ENCODE measurements around the gene PNMA8B.

PNMA8B gene

DNA sequence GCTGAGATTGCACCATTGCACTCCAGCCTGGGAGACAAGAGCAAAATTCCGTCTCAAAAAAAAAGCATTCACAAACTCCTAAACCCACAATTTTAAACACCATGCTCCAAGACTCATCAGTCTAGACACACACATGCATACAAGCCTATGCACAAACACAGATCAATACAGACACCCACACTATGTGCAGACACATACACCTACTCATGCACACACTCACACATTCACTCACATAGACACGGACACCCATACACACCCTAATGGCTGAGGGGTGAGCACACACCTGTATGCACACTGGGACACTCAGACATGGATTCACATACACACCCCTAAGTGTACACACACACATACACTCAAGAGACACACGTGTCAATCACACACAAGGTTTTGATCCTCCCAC lies 9.3 kb downstream of the PNMA8B start:
- DNase-seq = no peak

DNA sequence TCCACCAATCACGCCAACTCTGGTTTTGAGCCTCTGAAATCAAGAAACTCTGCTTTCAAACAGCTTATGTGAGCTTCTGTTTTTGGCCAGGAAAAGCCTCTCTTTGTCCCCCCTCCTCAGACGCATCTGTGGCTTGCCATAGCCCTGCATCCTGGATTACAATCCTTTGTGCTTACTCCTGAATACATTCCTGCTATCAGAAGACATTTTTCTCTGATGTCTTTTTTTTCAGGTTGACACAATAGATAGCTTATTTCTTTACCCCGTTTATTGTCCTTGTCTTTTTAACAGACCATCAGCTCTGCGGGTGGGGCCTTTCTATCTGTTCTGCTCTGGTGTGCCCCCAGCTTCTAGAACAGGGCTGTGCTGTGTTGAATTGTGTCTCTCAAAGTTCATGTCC lies 11.0 kb downstream of the PNMA8B start:
- no peak for DNase-seq

DNA sequence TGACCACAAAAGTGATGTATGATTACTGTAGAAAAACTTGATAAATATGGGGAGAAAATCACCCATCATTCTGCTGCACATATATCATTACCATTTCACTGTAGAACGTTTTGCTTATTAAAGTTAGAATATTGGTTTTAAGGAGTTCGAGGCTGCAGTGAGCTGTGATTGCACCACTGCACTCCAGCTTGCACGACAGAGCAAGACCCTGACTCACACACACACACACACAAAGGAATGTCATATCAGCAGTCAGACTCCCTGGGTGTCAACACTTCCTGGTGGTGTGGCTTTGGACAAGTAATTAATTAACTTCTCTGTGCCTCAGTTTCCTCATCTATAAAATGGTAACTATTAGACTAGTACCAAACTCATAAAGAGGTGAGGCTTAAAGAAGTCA lies 13.0 kb downstream of the PNMA8B start:
- DNase-seq = no peak

DNA sequence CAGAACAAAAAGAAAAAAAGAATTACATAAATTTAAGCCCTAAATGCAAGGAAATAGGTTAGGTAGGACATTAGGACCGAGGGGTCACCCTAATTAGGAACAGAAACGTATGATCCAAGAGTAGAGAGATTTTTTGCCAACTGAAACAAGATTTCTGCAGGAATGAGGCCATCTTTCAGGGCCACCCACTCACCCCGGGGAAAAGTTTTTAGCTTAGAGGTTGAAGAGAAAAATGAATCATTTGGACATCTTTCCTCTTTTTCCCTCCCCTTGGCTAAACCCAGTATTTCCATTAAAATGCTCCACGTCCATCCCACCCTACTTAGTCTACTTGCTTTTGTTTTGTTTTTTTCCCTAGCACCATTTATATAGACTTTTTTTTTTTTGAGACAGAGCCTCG lies 13.7 kb downstream of the PNMA8B start:
- DNase-seq = no peak

DNA sequence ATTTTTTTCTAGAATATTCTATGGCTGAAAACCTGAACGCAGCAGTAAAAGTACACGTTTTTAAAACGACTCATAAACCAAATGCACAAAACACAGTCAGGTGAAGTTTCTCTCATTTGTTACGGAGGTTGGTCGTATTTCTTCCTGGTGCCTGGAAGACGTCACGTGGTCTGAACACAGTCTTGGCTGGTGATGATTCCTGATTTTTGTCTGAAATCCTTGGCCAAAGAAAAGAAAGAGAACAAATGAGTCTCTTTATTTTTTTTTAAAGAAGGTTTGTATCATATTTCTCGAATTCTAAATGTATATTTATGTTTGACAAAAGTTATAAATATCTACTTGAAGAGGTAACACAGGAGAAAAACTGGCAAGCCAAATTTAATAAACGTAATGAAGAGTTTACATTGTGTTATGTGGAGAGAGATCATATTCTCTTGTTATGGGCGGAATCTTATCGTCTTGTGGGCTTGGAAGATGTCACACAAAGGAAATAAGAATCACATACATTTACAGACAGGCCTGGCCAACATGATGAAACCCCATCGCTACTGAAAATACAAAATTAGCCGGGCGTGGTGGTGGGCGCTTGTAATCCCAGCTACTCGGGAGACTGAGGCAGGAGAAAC lies 14.3 kb downstream of the PNMA8B start:
- no peak for DNase-seq

DNA sequence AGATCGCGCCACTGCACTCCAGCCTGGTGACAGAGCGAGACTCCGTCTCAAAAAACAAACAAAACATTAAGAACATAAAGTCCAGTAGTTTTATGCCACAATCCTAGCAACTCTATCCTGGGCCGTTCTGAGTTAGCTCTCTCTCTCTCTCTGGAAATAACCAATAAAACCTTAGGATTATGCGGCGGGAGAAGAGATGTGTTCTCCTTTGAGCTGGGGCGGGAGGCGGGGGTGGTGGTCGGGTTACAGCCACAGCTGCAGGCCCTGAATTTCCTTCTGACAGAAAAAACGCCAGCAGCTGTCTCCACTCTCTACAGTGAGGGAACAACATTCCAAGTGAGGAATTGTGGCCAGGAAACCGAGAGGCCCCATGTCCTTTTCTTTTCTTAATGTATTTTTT lies 15.3 kb downstream of the PNMA8B start:
- DNase-seq = no peak

DNA sequence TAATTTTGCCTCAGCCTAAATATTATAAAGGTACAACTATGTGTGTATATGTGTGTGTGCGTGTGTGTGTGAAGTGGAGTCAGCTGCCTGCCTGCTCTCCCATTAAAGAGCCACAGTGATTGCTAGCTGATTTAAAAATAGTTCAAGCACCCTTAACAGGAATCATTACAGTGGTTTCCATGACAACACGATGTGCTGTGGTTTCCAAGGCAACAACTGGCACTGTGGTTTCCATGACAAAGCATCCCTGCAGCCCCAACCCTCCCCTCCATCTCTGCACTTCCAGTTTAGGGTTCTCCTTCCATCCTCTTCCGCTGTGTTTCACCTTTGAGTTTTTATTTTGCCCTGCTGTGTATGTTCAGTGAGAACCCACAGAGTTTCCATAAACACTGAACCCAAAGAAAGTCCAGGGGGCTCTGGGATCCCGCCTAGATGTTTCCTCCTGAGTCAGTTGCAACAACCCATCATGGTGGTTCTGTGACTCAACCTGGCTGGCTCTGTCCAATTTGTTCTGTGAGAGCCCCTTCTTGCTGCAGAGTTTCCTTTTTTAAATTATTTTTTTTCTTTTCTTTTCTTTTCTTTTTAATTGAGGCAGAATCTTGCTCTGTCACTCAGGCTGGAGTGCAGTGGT lies 17.2 kb downstream of the PNMA8B start:
- no peak for DNase-seq

DNA sequence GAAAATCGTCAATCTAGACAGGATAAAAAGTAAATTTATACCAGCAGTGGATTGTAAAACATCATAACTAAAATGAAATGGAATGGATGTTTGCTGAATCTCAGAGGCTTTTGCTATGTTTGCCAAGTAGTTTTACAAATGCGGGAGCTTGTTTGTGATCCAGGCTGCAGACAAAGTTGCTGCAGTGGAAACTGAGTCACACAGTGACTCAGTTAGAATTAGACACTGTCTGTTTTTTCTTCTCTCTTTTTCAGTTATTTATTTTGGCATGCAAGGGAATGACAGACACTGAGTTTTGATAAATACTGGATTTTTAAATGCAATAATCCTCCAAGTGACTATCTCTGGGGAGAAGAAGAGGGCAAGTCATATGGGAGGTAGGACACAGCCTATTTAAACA lies 19.7 kb downstream of the PNMA8B start:
- DNase-seq = no peak

DNA sequence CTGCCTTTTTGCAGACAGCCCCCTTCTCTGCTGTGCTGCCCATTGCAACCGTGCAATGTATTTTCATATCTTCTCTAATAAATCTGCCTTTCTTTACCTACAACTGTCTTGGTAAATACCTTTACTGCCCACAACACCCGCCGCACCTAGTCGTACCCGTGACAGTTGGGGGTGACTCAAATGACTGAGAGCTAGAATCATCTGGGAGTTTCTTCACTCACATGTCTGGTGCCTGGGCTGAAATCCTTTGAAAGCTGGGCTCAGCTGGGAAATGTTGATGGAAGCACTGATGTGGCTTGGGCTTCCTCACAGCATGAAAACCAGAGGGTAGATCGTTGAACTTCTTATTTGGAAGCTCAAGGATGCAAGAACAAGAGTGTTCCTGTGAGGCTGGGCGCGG lies 21.5 kb downstream of the PNMA8B start:
- DNase-seq = no peak

DNA sequence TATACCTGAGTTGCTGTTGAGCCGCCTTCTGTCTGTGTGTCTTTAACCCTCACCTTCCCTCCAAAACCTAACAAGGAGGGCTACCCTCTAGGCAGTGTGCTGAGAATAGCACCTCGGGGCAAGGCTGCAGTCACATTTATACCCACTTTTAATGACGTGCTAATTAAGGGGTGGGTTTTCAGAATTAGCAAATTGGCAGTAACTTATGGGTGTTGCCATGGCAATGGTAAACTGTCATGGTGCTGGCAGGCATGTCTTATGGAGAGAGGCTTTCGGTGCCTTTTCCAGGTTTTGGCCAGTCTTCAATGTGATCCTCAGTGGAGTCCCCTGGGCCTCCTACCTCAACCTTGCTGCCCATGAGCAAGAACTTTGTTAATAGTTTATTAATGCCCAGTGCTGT lies 23.1 kb downstream of the PNMA8B start:
- no peak for DNase-seq

DNA sequence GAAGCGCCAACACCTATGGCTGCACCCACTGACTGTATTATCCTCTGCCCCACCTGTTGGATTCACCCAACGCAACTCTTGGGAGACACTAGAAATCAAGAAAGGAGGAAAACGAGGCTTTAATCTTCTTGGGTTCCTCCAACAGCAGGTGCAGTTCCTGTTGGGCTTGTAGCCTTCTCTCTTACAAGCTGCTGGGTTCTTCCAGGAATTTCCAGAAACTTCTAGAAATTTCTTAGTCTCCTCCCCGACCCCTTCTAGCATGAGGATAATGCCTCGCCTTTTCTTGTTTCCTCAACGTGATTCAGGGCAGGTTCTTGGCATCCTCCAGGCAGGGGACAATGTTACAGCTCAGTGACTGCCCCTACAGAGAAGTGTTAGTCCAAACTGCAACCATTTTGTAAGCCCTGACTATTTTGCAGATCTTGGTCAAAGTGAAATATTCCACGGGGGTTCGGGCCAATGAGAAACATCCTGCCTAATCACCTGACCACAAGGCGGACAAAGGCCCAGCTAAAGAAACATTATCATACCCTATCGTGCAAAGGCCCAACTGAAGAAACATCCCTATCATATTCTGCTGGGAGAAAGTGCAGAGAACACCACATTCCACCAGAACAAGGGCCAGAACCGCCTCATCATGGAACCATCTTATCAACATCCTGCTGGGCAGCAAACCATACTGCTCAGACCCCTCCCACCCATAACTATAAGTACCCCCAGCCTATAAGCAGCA lies 23.7 kb downstream of the PNMA8B start:
- DNase-seq = no peak

DNA sequence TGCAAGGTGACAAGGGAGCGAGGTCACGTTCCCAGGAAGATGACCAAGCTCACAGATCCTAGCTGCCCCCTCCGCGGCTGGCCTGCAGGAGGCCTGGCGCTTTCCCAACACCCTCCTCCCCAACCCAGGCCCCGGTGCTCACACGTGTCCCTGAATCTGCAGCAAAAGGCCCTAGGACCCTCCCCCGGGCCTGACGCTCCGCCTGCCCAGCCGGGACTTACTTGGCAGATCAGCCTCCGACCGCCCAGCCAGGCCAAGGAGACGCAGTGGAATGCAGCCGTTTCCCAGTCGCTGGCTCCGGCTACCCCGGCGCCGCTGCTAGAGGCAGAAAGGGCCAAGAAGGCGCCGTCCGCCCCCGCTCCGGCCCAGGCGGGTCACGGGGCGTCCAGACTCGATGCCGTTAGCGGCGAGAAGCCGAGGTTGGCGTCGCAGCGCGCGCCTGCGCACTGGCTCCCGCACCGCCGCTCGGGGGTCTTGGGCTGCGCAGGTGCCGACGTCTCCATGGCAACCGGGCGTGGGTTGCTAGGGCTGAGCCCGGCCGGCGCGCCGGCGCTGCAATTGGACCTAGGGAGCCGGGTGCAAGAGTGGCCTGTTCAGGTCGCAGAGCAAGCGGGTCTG lies 24.4 kb downstream of the PNMA8B start, which contains the start of gene PNMA8A:
Gene PNMA8A (minus strand): TSS at position 448 of the 618 bp plus-strand sequence. CDS start 528 bp downstream, outside the sequence.
- DNase-seq = no peak

DNA sequence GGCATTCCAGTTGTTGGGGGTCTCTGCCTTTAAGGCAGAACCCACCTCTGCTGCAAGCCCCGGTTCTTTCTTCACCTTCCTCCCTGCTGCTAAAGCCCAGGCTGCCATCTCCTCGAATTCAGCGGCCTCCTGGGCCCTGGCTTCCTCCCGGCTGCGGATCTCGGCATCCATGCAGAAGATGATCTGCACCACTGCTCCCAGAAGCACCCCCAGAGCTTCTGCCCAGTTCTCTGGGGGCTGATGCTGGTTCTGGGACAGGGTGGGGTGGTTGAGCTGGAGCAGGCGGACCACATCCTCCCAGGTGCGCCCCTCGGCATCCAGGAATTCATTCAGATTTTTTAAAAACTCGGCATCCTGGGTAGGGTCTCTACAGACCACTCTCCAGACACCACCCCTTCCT lies 25.3 kb downstream of the PNMA8B start:
- DNase-seq = no peak

DNA sequence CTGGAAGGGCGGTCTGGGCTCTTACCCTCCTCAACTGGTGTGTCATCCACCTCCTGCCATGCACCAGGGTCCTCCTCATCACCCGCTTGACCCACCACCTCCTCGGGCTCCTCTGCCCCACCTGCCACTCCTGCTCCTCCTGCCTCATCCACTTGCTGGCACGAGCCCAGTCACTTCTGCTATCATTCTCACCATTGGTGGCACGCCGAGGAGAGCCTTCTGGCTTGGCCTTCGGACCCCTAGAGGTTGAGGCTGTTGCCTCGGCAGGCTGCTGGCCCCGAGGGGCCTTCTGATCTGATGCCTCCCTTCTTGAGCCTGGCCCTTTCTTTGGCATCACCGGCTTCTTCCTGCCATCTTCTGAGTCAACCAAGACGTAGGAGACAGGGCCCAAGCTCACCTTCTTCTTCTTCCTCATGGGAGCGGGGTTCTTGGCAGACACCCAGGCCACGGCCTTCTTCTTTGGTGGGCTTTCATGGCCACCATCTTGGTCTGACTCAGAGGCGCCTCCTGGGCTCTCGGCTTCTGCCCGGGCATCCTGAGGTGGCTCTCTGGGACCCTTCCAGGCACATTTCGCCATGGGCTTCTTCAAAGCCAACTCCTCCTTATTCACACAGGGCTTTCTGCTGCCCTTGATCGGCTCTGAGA lies 26.0 kb downstream of the PNMA8B start:
- DNase-seq = no peak

DNA sequence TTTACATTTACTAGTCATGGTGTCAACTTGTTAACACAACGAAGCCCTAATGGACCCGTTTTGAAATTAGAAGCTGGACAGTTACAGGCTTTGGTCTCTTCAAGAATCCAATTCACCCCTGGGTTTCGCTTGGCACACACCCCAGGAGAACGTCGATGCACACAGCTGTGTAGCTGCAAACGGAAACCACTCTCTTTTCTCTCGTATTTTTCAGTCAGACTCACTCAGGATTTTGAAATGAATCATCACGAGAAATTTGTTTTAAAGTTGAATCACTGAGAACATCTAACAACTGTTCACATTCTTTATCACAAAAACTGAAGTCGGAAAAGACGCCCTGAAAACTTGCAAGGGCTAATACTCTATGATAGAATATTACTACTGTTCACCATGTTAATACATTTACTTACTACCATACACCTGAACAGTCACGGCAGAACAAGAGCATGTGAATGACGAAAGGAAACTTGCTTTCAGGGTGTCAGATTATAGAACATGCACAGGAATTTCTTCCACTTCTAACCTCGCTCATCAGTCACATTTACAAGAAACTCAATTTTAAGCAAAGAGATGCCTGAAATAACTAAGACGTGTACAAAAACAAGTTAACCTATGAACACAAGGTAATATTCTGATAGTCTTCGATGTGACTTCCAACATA lies 29.0 kb downstream of the PNMA8B start:
- no peak for DNase-seq

DNA sequence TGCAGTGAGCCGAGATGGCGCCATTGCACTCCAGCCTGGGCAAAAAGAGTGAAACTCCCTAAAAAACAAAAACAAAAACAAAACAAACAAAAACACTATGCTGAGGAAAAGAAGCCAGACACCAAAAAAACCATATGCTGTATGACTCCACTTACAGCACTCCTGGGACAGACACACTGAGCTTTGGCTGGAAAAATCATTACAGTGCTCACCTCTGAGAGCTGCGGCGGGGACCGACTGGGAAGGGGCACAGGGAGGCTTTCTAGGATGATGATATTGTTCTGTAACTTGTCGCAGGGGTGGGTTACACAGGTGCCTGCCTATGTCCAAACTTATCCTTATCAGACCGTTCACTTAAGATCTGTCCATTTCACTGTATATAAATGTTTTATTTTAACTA lies 32.2 kb downstream of the PNMA8B start:
- no peak for DNase-seq

DNA sequence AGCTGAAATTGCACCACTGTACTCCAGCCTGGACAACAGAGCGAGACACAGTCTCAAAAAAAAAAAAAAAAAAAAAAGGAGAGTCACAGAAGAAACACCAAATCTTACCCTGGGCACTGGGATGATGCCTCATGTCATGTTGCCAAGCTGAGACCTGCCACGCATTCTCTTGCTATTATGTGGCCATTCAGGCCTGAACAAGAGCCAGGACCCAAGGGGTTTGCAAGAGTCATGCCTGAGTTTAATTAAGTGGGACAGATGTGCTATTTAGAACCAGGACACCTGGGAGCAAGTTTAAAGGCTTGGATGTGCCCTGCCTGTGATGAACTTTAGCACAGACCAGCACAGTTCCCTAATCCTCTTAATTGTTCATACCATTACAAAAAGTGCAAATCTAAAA lies 34.1 kb downstream of the PNMA8B start:
- DNase-seq = no peak

DNA sequence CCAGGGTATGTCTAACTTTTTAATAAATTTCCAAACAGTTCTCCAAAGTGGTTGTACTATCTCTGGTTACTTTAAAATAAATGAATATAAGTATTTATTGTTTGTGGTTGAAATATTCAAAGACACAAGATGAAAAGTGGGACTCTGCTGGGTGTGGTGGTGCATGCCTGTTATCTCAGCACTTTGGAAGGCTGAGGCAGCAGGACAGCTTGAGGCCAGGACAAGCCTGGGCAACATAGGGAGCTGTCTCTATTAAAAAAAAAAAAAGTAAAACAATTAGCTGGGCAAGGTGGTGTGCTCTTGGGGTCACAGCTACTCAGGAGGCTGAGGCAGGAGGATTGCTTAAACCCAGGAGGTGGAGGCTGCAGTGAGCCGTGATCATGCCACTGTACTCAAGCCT lies 34.7 kb downstream of the PNMA8B start:
- no peak for DNase-seq

DNA sequence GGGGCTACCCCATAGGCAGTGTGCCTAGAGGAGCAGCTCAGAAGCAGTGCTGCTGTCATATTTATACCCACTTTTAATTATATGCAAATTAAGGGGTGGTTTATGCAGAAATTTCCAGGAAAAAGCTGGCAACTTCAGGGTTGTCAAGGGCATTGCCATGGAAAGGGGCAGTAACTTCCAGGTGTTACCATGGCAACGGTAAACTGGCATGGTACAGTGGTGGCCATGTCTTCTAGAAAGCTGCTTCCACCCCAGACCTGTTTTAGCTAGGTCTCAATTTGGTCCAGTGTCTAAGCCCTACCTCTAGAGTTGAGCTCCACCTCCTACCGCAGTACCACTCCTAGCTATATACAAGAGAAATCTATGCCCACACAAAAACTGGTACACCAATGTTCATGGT lies 35.6 kb downstream of the PNMA8B start:
- DNase-seq = no peak

DNA sequence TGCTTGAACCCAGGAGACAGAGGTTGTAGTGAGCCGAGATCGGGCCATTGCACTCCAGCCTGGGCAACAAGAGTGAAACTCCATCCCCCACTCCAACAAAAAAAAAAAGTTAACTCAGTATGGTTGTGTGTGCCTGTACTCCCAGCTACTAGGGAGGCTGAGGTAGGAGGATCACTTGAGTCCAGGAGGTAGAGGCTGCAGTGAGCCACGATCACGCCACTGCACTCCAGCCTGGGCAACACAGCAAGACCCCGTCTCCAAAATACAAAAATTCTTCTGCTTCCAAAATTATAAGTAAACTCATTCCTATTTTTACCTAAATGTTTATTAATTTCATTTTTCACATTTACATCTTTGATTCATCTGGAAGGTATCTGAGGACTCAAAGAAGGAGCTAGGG lies 38.7 kb downstream of the PNMA8B start:
- DNase-seq = no peak

DNA sequence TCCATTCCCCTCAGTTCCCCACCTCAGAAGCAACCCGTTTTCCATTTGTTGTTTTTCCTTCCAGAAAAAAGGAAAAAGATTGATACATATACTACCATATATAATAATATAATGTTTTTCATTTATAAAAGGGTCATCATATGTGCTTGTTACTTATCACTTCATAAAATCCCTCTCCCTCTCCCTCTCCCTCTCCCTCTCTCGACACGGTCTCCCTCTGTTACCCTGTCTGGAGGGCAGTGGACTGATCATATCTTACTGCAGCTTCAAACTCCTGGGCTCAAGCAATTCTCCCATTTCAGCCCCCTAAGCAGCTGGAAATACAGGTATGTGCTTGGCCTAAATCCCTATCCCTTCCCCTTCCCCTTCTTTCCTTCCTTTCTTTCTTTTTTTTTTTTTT lies 41.4 kb downstream of the PNMA8B start:
- DNase-seq = no peak

DNA sequence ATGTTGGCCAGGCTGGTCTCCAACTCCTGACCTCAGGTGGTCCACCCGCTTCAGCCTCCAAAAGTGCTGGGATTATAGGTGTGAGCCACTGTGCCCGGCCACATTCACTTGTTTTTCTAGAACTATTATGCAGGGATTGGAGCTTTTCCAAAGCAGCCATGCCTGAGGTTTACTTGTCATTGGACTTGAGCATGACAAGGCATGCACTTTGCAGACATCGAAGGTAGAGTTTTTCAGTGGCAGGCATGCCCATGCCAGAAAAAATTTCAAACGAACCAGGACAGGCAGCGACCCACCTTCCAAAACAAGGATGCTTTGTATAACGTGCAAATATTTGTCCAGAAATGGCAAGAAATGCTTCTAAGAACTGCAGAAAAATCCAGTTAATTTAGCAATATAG lies 42.0 kb downstream of the PNMA8B start:
- no peak for DNase-seq

DNA sequence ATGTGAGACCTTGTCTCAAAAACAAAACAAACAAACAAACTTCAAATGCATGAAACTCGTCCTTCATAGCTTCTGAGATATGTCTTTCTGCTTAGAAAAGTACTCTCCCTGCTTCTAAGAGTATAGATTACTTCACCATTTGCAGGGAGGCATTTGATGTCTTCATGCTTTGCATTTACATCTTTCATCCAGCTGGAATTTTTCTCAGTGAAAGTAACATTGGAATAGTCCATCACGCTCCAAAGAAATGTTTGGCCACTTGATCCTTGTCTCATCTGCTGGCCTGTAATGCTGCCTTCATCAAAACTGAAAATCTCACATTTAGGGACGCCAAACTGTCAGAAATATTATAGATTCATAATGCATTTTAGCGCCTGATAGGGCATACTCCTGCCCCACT lies 43.5 kb downstream of the PNMA8B start:
- no peak for DNase-seq

All from activated gamma-delta T cell treated with Interleukin-2 at 50 U/mL for 16 hours (primary cell).